Kidney glomerular epithelial cell (primary cell): Measurements from ENCODE around the gene HAPSTR1.
"Not testable (repeated sequence)": the region's sequence is repeated elsewhere in the genome, so short reads cannot be mapped to it uniquely, and the experiment has no call there.

Experiments
- DNase-seq: peaks from one replicate; lab custom pipeline; 2025; lab: John Stamatoyannopoulos, UW

Gene HAPSTR1

DNA sequence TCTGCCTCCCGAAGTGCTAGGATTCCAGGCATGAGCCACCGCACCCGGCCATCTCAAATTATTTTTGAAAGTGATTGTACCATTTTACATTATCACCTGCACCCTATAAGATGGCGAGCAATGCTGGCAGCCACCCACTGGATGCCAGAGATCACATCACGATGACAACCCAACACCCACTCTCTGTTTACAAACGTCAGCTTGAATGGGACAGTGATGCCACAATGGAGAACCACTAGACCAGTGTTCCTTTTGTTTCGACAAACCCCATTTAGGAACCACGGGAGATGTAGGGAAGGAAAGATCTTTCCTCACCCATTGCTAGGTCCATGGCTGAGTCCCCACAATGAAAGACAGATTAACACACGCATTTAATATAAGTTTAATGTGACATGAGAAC is 20.1 kb upstream of the HAPSTR1 start:
- no peak for DNase-seq

DNA sequence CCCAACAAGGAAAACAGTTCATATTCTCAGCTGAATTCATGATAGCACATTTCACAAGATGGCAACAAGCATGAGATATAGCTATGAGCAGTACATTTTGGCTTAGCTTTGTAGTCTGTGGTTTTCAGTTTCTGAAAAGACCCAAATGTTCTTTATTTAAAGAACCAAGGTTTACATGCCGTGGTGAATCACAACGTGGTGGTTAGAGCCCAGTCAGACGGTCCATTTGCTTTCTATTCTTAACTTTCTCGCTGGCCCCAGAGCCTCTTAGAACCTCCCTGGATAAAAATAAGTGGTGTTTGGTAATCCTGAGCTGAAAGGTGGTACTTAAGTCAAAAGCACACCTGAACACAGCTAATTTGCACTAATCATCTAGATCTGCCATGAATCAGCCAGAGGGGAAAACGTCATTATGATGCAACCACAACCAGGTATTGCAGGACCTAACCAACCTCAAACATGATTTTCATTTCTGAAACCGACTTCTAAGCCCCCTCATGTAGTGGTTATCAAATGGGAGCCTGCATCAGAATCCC is 18.6 kb upstream of the HAPSTR1 start:
- DNase-seq, result no peak

DNA sequence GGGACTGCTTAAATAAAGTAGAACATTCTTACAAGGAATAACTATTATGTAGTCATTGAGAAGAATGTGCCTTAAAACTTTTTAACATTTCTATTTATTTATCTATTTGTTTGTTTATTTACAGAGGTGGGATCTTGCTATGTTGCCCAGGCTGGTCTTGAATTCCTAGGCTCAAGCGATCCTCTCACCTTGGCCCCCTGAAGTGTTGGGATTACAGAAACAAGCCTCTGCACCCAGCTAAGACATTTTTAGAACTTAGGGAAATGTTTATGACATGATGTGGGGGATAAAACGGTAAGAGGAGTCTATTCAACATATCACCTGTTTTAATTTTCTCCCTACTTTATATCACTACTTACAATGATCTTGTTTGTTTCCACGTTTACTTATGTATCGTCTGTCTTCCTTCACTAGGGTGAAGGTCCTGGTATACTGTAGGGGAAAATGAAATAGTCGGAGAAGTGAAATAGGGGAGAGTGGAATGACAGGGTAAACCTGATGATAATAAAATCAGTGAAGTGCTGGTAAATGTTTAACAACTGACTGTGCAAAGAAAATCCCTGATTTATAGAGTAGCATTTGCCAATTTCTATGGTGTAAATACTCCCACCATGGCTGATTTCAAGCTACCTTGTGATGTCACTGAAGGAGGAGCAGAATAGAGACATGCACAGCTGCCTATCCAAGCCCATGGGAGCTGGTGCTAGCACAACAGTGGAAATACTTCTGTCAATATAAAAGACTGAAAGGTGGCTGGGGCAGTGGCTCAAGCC is 16.0 kb upstream of the HAPSTR1 start:
- DNase-seq, result no peak

DNA sequence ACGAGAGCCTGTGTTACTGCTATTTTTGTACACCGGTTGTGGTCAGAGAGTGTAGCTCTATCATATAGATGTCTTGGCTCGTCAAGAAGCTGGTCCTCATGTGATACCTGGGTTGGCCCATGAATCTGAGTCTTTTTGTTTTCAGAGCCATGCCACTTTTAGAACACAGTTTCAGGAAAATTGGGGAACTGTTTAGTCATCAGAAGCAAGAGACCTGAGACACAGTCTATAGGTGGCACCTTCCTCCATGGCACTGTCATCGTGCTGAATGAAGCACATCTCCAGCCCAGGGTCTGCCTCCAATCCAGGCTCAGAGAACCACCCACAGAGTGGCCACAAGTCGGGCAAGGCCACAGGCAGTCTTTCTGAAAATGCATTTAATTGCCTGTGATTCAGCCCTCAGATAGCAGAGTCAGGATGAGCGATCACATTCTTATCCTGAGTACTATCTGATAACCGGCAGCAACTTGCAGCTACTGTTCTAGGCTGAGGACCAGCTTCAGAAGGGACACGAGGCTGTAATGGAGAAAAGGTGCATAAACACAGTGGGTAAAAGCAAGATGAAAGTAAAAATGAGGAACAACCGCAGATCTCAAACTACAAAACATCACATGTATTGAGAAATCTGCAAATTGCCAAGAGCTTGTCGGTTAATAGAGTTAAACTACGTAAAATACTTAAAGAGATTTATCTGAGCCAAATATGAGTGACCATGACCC is 14.2 kb upstream of the HAPSTR1 start:
- peak; percentile 74 for DNase-seq

DNA sequence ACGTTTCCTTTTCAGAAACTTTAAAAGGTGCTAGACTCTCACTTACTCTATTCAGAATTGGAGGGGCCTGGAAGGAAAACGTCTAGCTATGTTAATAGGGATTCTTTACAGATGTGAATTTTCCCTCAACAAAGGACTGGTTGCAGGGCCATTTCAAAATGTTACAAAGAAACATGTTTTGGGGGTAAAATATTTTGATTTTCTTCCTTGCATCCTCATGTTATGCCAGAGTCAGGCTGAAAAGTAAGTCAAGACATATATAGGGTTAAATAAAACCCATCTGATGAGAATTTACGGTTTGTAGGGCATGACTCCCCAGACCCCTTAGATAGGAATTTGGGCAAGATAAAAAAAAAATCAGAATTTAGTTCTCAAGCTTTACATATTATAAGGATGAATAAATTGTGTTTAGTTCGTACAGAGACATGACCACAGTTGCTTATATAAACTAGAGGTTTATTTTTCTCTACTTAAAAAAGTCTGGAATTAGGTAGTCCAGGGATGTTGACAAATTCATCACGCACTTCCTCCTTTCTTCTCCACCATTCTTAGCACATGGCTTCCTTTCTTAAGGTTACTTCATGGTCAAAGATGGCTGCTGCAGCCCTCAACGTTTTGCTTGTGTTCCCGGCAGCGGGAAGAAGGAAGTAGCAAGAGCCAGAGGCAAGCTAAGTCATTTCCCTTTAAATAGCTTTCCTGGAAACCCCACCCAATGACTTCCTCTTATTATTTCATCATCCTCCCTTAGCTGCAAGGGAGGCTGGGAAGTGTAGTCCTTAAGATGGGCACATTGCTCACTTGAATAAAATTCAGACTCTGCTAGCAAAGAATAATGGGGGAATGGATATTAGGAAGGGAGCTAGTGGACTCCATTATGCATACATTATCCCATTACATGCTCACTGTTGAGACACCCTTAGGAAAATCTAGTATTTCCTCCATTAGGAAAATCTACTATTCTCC is 12.7 kb upstream of the HAPSTR1 start:
- peak; percentile 34 for DNase-seq

DNA sequence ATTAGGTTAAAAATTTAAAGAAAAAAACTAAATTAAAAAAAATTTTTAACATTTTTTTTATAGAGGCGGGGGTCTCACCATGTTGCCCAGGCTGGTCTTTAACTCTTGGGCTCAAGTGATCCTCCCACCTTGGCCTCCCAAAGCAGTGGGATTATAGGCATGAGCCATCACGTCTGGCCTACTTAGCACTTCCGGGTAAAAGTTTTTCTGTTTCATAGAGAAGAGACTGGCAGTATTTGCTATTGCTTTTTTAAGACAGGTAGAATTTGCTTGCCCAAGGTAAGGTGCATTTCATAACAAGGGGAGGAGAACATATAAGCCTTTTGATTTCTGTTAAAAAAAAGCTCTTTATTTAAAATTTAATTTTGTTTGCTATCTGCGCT is 12.0 kb upstream of the HAPSTR1 start:
- DNase-seq, result no peak

DNA sequence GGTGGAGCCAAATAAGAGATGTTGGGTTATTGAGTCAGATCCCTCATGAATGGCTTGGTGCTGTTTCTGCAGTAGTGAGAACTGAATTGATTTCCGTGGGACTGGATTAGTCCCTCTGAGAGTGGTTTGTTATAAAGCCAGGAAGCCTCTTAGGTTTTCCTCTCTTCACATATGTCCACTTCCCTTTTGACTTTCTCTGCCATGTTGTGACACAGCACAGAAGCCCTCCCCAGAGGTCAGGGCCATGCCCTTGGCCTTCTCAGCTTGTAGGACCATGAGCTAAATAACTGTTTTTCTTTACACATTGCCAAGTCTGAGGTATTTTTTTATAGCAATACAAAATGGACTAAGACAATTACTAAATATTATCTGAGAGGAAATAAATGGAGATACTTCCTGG is 10.3 kb upstream of the HAPSTR1 start:
- no peak for DNase-seq

DNA sequence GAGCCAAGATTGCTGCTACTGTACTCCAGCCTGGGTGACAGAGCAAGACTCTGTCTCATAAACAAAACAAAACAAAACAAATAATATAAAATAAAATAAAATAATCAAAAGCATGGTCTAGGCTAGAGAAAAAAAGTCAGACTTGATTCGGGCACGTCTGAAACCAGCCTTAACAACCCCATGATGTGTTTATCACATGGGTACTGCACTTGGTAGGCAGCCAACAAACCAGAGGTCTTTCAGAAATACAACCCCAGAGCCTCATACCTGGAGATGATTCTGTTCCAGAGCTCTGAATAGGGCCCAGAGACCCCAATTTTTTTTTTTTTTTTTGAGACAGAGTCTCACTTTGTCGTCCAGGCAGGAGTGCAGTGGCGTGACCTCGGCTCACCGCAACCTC is 9.6 kb upstream of the HAPSTR1 start:
- no peak for DNase-seq

DNA sequence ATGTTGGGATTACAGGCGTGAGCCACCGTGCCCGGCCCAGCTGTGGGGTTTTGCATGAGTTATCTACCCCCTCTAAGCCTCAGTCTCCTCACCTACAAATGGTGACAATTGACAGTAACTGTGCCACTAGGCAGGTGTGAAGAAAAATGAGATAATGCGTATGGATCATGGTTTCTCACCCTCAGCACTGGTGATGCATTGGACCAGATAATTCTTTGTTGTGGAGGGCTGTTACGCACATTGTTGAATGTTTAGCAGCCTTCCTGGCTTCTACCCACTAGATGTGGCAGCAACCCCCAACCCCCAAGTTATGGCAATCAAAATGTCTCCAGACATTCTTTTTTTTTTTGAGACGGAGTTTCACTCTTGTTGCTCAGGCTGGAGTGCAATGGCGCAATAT is 9.0 kb upstream of the HAPSTR1 start:
- DNase-seq, result no peak

DNA sequence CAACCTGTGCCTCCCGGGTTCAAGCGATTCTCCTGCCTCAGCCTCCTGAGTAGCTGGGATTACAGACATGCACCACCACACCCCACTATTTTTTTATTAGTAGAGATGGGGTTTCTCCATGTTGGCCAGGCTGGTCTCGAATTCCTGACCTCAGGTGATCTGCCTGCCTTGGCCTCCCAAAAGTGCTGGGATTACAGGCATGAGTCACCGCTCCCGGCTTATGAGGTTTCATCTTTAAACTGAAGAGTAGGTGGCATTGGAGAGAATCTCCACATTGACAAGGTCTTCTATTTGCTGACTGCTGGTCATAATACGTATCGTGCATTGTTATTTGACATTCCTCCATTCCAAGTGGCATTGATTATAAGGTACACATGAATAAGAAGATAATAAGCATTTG is 3.7 kb upstream of the HAPSTR1 start:
- DNase-seq, result not testable (repeated sequence)

DNA sequence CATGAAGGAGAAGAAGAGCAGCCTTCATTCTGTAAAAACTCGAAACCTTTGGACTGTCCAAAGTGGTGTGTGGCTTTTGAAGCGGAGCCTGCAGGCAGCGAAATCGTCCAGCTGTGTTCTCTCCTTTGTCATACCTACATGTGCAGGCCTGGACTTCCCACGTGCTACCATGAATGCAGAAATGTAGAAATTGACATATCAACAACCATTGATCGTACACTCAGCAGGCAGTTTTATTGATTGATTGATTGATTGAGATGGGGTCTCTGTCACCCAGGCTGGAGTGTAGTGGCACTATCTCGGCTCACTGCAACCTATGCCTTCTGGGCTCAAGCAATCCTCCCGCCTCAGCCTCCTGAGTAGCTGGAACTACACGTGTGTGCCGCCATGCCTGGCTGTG is 2.6 kb upstream of the HAPSTR1 start:
- DNase-seq, result no peak

DNA sequence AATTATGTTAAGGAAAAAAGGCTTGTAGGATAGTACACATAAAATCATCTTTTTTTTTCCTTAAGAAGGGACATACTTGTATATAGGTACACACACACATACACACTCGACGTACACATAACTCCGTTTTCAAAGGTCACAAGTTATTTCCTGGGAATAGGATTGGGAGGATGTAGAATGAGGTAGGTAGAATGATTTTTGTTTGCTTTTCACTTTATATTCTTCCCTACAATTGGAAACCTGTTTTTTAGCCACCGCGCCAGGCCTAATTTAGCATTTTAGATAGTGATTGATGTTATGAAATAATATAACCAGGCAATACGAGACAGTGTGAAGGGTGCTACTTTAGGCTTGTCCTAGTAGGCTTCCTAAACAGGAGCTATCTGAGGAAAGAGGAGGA is 1.8 kb upstream of the HAPSTR1 start:
- no peak for DNase-seq

DNA sequence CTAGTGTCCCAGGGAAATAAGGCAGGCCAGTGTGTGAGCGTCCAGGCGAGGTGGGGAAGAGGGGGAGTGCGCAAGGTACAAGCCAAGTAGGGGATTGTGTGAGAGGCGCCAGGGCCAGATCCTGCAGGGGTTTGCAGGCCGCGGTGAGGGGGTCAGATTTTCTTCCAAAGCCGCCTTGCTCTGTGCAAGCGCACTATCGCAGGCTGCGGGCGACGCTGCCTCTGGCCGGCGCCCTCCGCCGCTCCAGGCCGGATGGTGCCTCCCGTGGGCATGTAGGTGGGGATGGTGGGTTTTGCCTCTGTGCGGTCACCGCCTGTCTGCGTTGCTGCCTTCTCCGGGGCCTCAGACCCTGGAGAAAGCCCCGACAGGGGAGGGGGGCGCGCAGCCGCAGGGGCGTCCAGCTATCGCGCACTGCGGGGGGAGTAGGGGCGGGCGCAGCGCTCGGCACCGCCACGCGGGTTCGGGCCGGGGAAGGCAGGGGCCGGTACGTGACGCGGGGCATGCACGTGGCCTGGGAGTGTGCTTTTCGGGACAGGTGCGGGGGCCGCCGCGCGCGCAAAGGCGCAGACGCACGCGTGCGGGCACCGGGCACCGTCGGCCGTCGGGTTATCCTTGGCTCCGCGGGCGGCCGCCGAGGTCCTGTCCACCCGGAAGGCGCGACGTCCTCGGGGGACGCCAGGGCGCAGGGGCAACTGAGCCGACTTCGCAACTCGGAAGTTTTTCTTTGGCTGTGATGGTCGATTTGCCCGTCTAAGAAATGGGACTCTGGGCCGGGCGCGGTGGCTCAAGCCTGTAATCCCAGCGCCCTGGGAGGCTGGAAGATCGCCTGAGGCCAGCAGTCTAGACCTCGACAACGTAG is 1.1 kb upstream of the HAPSTR1 start:
- DNase-seq, result no peak

DNA sequence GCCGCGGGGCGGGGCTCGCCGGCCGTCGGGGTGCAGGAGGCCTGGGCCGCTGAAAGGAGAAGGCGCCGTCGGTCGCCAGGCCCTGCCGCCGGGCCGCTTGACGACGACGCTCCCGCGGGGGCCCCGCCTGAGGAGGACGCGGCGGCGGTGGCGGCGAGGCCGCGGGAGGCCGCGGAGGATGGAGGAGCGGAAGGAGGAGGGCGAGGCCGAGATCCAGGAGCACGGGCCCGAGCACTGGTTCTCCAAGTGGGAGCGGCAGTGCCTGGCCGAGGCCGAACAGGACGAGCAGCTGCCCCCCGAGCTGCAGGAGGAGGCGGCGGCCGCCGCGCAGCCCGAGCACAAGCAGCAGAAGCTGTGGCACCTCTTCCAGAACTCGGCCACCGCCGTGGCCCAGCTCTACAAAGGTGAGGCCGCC is 430 bp downstream of the HAPSTR1 start:
- DNase-seq, result no peak

DNA sequence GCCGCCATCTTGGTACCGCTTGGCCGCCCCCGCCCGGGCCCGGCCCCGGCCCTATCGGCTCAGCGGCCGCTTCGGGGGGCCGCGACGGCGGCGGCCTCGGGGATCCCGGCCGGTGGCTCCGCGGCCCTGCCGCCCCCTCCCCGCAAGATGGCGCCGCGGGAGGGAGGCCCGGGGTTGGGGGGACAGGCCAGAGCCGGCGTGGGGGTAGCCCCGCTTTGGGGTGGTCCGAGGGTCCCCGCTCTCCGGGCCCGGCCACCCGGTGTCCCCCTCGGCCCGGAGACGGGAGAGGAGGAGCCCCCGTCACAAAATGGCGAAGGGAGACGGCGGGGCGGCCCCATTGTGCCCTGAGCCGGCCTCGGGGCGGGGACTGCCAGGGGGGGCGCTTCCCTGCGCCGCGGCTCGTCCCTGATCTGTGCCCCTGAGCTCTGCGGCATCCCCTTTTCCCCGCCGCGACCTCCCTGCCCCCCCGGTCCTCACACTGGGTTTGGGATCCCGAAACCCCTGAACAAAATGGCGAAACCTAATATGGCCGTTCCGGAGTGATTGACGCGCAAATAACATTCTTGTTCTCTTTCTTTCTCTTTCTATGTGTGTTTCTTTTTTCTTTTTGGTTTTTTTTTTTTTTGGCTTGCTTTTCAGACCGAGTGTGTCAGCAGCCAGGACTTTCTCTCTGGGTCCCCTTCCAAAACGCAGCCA is 986 bp downstream of the HAPSTR1 start:
- DNase-seq, result no peak

DNA sequence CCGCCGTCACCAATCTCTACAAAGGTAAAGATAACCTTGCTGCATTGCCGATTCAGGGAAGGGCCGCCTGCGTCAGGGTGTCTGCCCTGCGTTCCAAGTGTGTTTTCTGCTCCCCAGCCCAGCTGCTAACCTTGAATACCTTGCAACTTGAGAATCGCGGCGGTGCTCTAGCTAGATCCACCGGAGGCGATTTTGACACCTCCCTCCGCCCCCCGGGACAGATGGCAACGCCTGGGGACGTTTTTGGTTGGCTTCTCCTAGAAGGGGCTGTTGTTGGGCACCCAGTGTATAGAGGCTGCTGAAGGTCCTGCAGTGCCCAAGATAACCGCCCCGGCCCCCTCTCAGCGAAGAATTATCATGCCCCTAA is 1.5 kb downstream of the HAPSTR1 start:
- no peak for DNase-seq

DNA sequence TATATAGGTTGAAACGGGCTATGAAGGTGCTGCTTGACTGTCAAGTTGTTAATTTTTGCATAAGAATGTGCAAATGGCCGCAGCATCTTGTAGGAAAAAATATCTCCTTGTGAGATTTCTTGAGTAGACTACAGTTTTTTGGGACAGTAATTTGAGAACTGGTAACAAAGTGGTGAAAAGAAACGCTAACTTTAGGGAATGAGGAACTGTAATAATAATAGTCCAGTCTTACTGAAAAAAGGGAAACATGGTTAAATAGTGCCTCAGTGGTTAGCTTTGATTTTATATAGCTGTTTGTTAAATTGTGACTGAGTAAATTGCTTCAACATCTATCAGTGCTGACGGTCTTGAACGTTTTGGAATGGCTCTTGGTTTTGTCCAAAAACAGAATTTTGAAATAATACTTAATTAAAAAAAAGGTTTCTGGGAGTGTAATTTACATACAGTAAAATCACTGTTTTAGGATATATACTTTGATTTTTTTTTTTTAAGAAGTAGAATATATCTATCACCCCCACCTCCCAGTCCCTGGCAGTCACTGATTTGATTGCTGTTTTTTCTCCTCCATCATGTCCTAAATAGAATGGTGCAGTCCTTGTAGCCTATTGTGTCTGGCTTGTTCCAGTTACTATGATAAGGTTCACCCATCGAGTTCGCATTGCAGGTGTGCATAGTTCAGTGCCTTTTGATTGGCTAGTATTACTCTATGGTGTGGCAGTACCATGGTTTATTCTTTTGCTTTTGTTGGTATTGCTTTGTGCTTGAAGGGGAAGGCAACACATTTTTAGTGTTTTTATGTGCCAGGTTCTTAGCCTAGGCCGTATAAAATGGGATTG is 2.8 kb downstream of the HAPSTR1 start:
- no peak for DNase-seq

DNA sequence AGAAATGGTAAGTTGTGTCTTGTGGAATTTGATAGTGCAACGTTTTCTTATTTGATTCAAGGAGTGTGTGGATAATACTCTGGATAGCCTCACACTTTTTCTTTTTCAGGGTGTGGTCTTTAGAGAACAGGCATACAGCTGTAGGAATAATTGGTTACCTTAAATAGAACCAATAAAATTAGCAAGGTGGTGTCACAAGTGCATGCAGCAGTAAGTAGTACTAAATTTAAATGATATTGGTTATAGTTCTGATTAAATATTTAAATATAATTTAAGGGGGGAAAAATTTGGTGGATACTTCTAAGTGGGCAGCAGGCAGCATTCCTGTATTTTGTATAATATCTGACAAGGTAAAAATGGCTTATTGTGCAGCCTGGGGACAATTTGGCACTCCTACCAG is 3.7 kb downstream of the HAPSTR1 start:
- no peak for DNase-seq

DNA sequence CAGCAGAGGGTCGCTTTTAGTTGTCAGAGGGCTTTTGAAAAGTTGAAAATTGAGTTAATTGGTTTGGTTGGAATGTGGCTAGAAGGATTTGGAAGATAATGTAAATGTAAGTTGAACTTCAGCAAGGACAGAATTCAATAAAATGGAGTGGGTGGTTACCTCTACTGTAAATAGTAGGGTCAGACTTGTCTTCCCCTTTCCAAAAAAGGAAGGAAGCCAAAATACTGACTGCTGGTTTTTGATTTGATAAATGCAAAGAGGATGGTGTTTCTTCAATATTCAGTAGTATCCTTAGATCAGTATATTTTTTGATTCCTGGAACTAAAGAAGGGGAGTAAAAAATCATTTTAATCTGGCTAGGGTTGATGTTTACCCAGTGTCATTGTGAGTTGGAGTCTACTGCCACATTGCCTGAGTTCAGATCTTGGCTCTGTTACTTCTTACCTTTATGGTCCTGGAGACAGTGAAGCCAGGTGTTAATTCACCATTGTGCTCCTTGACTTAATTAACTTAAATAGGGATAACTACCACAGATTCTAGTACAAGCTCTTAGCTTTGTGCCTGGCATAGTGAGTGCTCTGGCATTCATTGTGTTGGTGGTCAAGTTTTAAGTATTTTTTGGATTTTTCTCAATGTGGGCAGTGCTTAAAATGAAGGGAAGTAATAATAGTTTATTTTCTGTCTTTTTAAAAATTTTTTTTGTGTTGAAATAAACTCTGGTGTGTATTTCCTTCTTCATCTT is 4.4 kb downstream of the HAPSTR1 start:
- no peak for DNase-seq
